HFF-Myc (cell line): ENCODE data around the gene BPI.
A peak's percentile ranks its signal among the peaks of the same experiment; 100 is the strongest.
"Not testable (repeated sequence)": the region's sequence is repeated elsewhere in the genome, so short reads cannot be mapped to it uniquely, and the experiment has no call there.

Source experiments
- DNase-seq: peaks from one replicate; pipeline ENCODE4 v3.0.0-alpha.2; 2011; ENCODE audit warnings: low read depth; ENCODE audit errors: extremely low read depth
- H3K4me3 ChIP-seq: replicated peaks from 2 replicates; pipeline ENCODE4 v1.5.1; 2011; ENCODE audit warnings: low read depth, mild to moderate bottlenecking, control low read depth, low read length
- CTCF ChIP-seq: IDR thresholded peaks from 2 replicates; pipeline ENCODE4 v1.5.1; 2012; ENCODE audit warnings: mild to moderate bottlenecking, low read depth, low read length, control low read depth; ENCODE audit errors: missing control alignments

The BPI gene

GRCh38 chr20:38275815-38276550 is 28.0 kb upstream of the BPI start:
- no peak for TF ChIP-seq CTCF

GRCh38 chr20:38277285-38277684 is 26.7 kb upstream of the BPI start:
- TF ChIP-seq CTCF, result no peak
- no peak overlapping the region for H3K4me3 ChIP-seq
- DNase-seq, result no peak

More at GRCh38 chr20:38275815-38276550, 28.0 kb upstream of the BPI start:
- DNase-seq, result peak; percentile 61
- H3K4me3 ChIP-seq, result no peak overlapping the region

GRCh38 chr20:38277691-38278090 is 26.3 kb upstream of the BPI start:
- no peak overlapping the region for H3K4me3 ChIP-seq
- TF ChIP-seq CTCF, result no peak
- no peak for DNase-seq

GRCh38 chr20:38278131-38278530 is 25.8 kb upstream of the BPI start:
- no peak for TF ChIP-seq CTCF
- no peak for DNase-seq
- H3K4me3 ChIP-seq, result no peak overlapping the region

- no peak for TF ChIP-seq CTCF
- no peak overlapping the region for H3K4me3 ChIP-seq
- DNase-seq, result no peak
Measured at GRCh38 chr20:38278763-38279162, 25.2 kb upstream of the BPI start.

- not testable (repeated sequence) for H3K4me3 ChIP-seq, DNase-seq
Measured at GRCh38 chr20:38281176-38281915, 22.6 kb upstream of the BPI start.

GRCh38 chr20:38283236-38283635 is 20.7 kb upstream of the BPI start:
- H3K4me3 ChIP-seq, result no peak overlapping the region
- no peak for DNase-seq
- no peak for TF ChIP-seq CTCF

GRCh38 chr20:38284066-38284650 is 19.8 kb upstream of the BPI start:
- not testable (repeated sequence) for DNase-seq, H3K4me3 ChIP-seq
